ENCODE results near the gene CRELD2. TPM values are rescaled to one million over a fixed set of nuclear protein-coding genes. Genes with fewer than 3 reads are reported as not detected.

Gene CRELD2
- total RNA-seq, 1 donor from 2014 or later, result 35.8 TPM

DNA sequence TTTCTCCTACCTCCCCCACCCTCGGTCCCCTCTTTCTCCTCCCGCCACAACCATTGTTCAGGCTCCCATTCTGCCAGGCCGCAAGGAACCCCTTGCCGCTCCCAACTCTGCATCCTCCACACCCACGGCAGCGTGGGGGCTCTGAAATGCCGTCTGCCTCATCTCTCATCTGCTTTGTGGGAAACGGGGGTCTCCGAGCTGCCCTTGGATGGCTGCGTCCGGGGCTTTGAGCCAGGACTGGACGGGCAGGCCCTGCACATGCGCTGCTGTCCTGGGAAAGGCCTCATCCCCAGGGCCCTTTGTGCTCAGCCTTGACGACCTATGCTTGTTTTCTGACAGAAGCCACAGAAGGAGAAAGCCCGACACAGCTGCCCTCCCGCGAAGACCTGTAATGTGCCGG is 8.5 kb downstream of the CRELD2 start:
- no peak for ATAC-seq
- intact Hi-C loops (cut with DNase I), result loop anchor here (10.0 kb wide), 1 partner anchor 48 kb away; no protein-coding TSS in a partner anchor
- DNase-seq (ENCODE audit: low spot score), result no peak

- intact Hi-C loops (cut with DNase I), result loop anchor here (2.0 to 10.0 kb wide), 2 partner anchors 47 to 103 kb away; no protein-coding TSS in a partner anchor
- no peak for DNase-seq (ENCODE audit: low spot score)
- ATAC-seq, result no peak
Observed at GRCh38 chr22:49927483-49928184, 9.2 kb downstream of the CRELD2 start.

- intact Hi-C loops (cut with DNase I), result loop anchor here (2.0 to 10.0 kb wide), 2 partner anchors 47 to 103 kb away; no protein-coding TSS in a partner anchor
- DNase-seq (ENCODE audit: low spot score) (no peak), ATAC-seq (no peak)
Observed at GRCh38 chr22:49928185-49928495, 9.7 kb downstream of the CRELD2 start.

DNA sequence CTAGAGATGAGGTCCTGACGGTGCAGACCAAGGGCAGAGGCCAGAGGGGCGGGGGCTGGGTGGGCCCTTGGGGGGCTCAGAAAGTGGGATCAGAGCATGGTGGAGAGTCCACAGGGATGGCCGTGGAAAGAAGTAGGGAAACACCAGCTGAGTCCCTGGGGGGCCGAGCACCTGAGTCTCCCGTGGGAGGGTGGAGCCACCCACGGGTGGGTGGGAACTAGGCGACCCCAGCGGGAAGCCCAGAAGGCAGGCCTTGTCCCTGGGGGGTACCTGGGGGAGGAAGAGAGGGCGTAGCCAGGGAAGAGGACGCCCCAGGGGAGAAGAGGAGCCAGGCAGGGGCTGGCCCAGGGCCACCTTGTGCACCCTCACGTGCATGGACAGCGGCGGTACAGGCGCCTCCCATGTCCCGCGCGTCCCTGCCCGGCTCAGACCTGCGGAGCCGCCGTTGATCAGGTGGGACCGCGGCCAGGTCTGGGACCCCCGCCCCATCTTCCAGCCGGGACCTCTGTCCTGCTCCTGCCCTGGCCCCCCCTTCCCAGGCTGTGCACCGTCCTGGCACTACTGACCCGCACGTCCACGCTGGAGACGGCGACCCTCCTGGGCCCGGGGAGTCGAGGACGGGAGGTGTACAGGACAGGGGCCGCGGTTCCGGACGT is 10.2 kb downstream of the CRELD2 start:
- DNase-seq (ENCODE audit: low spot score) (no peak), ATAC-seq (no peak)
- intact Hi-C loops (cut with DNase I), result loop anchor here (2.0 to 10.0 kb wide), 2 partner anchors 46 to 102 kb away; no protein-coding TSS in a partner anchor

DNA sequence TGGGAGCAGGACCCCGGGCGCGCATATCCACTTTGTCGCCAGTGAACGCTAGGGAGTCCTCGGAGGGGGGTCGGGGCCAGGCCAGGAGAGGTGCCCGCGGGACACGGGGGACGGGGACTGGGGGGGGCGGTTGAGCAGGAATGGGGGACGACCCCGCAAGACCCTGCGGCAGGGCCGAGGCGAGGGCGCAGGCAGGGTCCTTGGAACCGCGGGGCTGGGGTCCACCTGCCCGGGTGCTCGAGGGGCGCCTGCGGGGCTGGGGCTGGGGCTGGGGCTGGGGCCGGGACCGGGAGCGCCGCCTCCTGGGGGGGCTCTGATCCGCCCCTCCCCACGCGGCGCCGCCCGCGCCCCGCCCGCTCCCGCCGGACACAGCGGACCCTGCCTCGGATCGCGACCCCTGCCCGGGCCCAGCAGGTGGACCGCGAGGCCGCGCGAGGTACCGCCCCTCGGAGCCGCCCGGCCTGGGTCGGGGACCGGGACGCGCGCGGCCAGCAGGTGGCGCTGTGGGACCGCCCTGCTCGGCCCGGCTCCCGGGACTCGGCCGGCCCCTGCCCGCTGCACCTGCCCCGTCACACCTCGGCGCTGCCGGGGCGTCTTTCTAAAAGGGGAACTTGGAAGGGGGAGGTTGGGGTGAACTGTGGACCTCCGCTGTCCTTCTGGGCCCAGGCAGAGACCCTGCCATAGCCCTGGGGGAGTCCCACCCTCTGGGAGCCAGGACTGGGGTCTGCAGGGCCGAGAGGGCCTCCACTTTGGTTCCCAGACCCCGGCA is 11.0 kb downstream of the CRELD2 start:
- DNase-seq (ENCODE audit: low spot score) (no peak), ATAC-seq (peak; percentile 40)
- intact Hi-C loops (cut with DNase I), result loop anchor here (2.0 to 10.0 kb wide), 2 partner anchors 45 to 101 kb away; no protein-coding TSS in a partner anchor

GRCh38 chr22:49929994-49930575 is 11.7 kb downstream of the CRELD2 start:
- no peak for DNase-seq (ENCODE audit: low spot score)
- no peak for ATAC-seq
- intact Hi-C loops (cut with DNase I), result loop anchor here (2.0 to 10.0 kb wide), 2 partner anchors 45 to 101 kb away; no protein-coding TSS in a partner anchor

DNA sequence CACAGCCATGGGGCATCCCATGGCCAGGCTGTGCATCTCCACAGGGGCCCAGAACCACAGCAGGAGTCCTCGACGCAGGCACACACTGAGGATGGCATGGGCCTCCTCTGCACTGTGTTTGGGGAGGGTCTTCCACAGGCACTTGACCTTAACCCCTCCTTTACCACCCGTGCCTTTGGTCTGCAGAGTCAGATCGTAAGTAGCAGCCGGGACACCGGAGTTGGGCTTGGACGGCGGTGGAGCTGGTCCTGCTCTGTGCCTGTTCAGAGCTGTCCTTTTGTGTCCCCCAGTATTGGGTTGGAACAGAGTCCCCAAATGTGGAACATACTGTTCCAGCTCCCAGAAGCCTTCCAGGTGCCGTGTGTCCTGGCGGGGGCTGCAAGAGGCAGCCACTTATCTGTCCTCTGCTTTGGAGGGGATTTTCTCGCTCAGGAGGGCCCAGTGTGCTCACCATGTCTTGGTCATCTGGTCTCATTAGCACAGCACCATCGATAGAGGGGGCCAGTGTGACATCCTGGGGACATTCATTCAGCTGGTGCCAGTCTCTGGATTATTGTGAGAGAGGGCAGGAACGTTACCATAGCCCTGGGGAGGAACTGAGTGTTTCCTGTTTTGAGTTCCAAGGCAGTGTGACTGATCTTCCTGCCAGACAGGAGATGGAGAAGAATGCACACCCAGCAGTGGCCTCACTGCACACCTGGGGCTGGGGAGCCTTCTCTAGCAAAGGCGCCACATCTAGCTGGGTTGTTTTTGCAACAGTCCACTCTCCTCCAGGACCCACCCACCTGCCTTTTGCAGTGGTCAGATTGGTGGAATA is 12.4 kb downstream of the CRELD2 start:
- intact Hi-C loops (cut with DNase I), result no loop called here
- DNase-seq (ENCODE audit: low spot score) (no peak), ATAC-seq (peak; percentile 39)

- ATAC-seq (peak; percentile 36), DNase-seq (ENCODE audit: low spot score) (no peak)
- intact Hi-C loops (cut with DNase I), result no loop called here
Observed at GRCh38 chr22:49933236-49934159, 15.1 kb downstream of the CRELD2 start.

DNA sequence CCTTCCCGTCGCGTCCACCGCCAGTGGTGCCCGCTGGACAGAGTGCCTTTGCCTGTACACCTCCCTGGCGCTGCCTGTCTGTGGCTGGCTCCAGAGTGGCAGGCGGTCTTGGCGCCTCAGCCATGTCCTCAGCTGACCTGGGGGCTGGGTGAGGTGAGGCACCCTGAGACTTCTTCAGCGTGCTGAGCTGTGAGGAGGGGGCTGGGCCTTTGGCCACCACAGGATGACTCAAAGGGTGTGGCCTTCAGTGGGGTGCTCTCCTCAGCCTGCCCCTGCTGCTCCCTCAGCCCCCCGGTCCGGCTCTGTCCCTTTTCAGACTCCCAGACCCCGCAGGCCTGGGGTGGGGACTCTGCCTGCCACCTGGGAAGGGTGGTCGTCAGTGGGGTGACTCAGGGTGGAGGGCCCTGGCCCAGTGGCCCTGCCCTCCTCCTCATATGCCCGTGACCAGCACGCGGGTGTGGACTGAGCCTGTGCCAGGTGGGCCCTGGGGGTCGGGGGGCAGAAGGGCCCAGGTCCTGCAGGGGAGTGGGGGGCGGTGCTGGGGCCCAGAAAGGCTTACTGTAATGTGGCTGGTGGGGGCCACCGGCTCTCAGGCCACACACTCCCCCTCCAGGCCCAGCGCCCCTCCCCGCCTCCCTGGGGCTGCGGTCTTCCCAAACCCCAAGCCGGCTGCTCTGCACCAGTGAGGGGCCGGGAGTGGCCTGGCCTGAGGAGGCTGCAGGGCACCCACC is 15.9 kb downstream of the CRELD2 start:
- intact Hi-C loops (cut with DNase I), result no loop called here
- ATAC-seq, result peak; percentile 9
- no peak for DNase-seq (ENCODE audit: low spot score)

GRCh38 chr22:49934891-49935557 is 16.6 kb downstream of the CRELD2 start:
- DNase-seq (ENCODE audit: low spot score), result peak; percentile 94
- intact Hi-C loops (cut with DNase I), result no loop called here
- ATAC-seq, result peak; percentile 23

- intact Hi-C loops (cut with DNase I), result no loop called here
- ATAC-seq, result no peak
- no peak for DNase-seq (ENCODE audit: low spot score)
Observed at GRCh38 chr22:49935561-49935960, 17.1 kb downstream of the CRELD2 start.

- intact Hi-C loops (cut with DNase I), result no loop called here
- DNase-seq (ENCODE audit: low spot score), result peak; percentile 92
- ATAC-seq, result peak; percentile 59
Observed at GRCh38 chr22:49936018-49936972, 17.9 kb downstream of the CRELD2 start.

GRCh38 chr22:49936973-49937757 is 18.7 kb downstream of the CRELD2 start:
- DNase-seq (ENCODE audit: low spot score) (no peak), ATAC-seq (peak; percentile 21)
- intact Hi-C loops (cut with DNase I), result no loop called here

- intact Hi-C loops (cut with DNase I), result no loop called here
Observed at GRCh38 chr22:49937758-49938564, 19.5 kb downstream of the CRELD2 start.

More at GRCh38 chr22:49937758-49938564, 19.5 kb downstream of the CRELD2 start:
- DNase-seq (ENCODE audit: low spot score) (no peak), ATAC-seq (no peak)

All from sciatic nerve (tissue), 2 donors.